EH (cell line): ENCODE results near the gene NCAPD3.
A peak's percentile ranks its signal among the peaks of the same experiment; 100 is the strongest.

Source experiments
- DNase-seq: peaks from one replicate; pipeline ENCODE4 v3.0.0-alpha.2; 2015; ENCODE audit warnings: low read depth

The NCAPD3 gene

GRCh38 chr11:134252346-134253187 lies 28.8 kb upstream of the NCAPD3 start:
- no peak for DNase-seq

GRCh38 chr11:134250675-134251074 lies 26.9 kb upstream of the NCAPD3 start:
- DNase-seq = no peak

- DNase-seq = no peak
Measured at GRCh38 chr11:134250246-134250645, 26.5 kb upstream of the NCAPD3 start.

GRCh38 chr11:134248910-134249480 lies 25.2 kb upstream of the NCAPD3 start:
- no peak for DNase-seq

- DNase-seq = no peak
Measured at GRCh38 chr11:134246678-134247077, 22.9 kb upstream of the NCAPD3 start.

GRCh38 chr11:134246100-134246499 lies 22.3 kb upstream of the NCAPD3 start:
- DNase-seq = no peak

GRCh38 chr11:134245434-134245833 lies 21.7 kb upstream of the NCAPD3 start:
- DNase-seq = no peak

- peak; percentile 34 for DNase-seq
Measured at GRCh38 chr11:134244593-134244992, 20.8 kb upstream of the NCAPD3 start.

GRCh38 chr11:134243913-134244312 lies 20.1 kb upstream of the NCAPD3 start:
- DNase-seq = no peak

- DNase-seq = no peak
Measured at GRCh38 chr11:134242376-134242775, 18.6 kb upstream of the NCAPD3 start.

- no peak for DNase-seq
Measured at GRCh38 chr11:134240592-134240991, 16.8 kb upstream of the NCAPD3 start.

GRCh38 chr11:134238956-134239355 lies 15.2 kb upstream of the NCAPD3 start:
- no peak for DNase-seq

GRCh38 chr11:134237557-134237922 lies 13.8 kb upstream of the NCAPD3 start:
- DNase-seq = no peak

- DNase-seq = peak; percentile 58
Measured at GRCh38 chr11:134236834-134237556, 13.2 kb upstream of the NCAPD3 start.

- no peak for DNase-seq
Measured at GRCh38 chr11:134235399-134235798, 11.6 kb upstream of the NCAPD3 start.

GRCh38 chr11:134233729-134234179 lies 10.0 kb upstream of the NCAPD3 start:
- no peak for DNase-seq

GRCh38 chr11:134231958-134232659 lies 8.3 kb upstream of the NCAPD3 start:
- DNase-seq = no peak

- DNase-seq = no peak
Measured at GRCh38 chr11:134230339-134230738, 6.6 kb upstream of the NCAPD3 start.

GRCh38 chr11:134229126-134229790 lies 5.5 kb upstream of the NCAPD3 start:
- DNase-seq = peak; percentile 40

GRCh38 chr11:134228625-134229024 lies 4.9 kb upstream of the NCAPD3 start:
- DNase-seq = peak; percentile 77

GRCh38 chr11:134226806-134227325 lies 3.1 kb upstream of the NCAPD3 start:
- peak; percentile 51 for DNase-seq
